ENCODE data around the gene TMEM258. TPM values are rescaled to one million over a fixed set of nuclear protein-coding genes. Genes with fewer than 3 reads are reported as not detected.
A peak's percentile ranks its signal among the peaks of the same experiment; 100 is the strongest.

The TMEM258 gene
- total and polyA plus RNA-seq, 8 donors: 69.8 to 171 (median 94.4) TPM

DNA sequence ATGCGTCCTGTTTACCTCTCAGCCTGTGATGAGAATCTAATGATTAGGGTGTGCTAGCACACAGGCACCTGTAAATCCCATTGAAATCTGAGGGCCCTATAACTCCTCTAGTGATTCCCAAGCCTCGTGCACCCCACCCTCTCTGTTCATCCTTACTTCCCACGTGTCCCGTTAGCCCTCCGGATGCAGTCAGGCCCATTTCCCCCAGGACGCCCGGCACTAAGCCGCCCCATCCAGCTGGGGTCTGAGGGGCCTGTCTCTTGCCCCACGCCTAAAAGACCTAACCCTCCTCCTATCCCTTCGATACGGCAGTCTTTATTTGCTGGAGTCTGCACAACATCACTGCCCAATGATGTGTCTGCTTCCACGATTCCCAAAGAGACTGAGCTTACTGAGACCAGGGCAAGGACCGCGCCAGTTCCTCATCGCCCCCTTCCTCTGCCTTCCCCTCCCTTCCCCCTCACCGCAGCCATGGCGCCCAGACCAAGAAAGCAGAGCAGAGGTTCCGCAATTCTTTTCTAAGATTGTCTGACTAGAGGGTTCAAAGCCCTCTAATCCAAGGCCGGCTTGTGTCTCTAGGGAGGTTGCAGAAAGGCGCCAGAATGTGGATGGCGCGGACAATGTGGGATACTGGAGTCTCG is 34.7 kb upstream of the TMEM258 start:
- TF ChIP-seq, protein P1, sequence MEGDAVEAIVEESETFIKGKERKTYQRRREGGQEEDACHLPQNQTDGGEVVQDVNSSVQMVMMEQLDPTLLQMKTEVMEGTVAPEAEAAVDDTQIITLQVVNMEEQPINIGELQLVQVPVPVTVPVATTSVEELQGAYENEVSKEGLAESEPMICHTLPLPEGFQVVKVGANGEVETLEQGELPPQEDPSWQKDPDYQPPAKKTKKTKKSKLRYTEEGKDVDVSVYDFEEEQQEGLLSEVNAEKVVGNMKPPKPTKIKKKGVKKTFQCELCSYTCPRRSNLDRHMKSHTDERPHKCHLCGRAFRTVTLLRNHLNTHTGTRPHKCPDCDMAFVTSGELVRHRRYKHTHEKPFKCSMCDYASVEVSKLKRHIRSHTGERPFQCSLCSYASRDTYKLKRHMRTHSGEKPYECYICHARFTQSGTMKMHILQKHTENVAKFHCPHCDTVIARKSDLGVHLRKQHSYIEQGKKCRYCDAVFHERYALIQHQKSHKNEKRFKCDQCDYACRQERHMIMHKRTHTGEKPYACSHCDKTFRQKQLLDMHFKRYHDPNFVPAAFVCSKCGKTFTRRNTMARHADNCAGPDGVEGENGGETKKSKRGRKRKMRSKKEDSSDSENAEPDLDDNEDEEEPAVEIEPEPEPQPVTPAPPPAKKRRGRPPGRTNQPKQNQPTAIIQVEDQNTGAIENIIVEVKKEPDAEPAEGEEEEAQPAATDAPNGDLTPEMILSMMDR (IDR thresholded peaks at IDR 0.05): no peak
- DNase-seq (peak in 1 of 6 donors; percentile 21), FAIRE-seq (no peak), ATAC-seq (peak in 2 of 4 donors; percentile 2 to 11)
- WGBS, 2 donors: 52 to 63% methylated on average over 23 of the region's 23 CpGs
- Histone ChIP-seq H3K4me3 (peak overlapping the region in 3 of 4 donors; percentile 40 to 58 (median 42)), H3K4me1 (peaks cover 0 to 5% (median 2%) of the 10 kb centered on the region in 3 donors), H3K27ac (peak overlapping the region in 3 of 4 donors; percentile 38 to 67 (median 63)), H3K9me3 (no peaks in the 10 kb centered on the region), H3K36me3 (no peaks in the 10 kb centered on the region), H3K27me3 (no peaks in the 10 kb centered on the region)
- intact Hi-C loops (cut with DNase I): no loop called here

DNA sequence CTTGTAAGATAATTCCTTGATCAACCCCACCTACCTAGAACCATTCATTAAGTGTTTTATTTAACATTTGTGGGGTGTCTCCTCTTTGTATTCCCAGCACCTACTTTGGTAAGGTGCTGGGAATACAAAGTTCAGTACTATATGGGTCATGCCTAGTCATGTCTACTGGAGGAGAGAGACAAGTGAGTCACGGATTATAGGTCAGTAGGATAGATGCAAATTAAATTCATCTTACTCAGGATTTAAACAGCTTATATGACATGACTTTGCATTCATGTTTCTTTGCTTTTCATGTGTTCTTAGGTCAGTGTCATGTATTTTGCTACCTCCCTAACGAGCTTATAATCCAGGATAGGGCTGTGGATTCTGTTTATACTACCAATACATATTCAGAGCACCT is 27.8 kb upstream of the TMEM258 start:
- WGBS, 2 donors: 87 to 94% methylated on average over 2 of the region's 2 CpGs
- DNase-seq (no peak), ATAC-seq (no peak), FAIRE-seq (no peak)
- intact Hi-C loops (cut with DNase I): no loop called here
- peaks cover 0 to 6% (median 3%) of the 10 kb centered on the region in 3 donors for H3K4me1 ChIP-seq
- no peak overlapping the region for H3K4me3 ChIP-seq
- no peaks in the 10 kb centered on the region for H3K36me3 ChIP-seq
- no peaks in the 10 kb centered on the region for H3K9me3 ChIP-seq
- no peak overlapping the region for H3K27ac ChIP-seq
- H3K27me3 ChIP-seq: no peaks in the 10 kb centered on the region
- TF ChIP-seq, protein P1 (IDR thresholded peaks at IDR 0.05): no peak

DNA sequence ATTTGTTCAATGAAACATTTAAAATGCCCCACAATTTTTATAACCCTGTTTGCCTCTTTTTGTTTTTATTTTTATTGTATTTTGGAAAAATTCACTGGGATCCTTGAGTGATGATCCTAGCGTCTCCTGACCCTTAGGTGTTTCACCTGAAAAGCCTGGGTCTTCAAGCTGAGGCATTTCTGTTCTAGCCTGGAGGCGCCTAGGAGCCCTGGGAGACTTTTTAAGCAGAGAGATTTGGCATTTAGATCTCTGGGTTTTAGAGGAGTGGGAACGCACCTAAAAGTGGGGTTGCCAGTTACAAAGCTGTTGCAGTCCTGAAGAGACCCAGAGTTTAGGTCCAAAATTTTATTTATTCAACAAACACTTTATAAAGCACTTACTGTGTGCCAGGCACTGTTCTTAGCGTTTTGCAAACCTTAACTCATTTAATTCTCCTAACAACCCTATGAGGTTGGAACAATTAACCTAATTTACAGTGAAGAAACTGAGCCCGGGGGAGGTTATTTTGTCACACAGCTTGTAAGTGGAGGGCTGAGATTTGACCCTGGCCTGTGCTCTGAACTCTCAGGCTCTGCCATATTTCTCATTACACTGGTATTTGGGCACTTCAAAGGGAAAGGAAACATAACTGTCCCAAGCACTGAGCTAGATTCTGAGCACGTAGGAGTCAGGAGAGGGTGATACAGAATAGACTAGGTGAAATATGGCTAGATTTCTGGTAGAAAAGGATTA is 25.2 kb upstream of the TMEM258 start:
- Histone ChIP-seq H3K27me3 (no peaks in the 10 kb centered on the region), H3K4me1 (peaks cover 0 to 6% (median 3%) of the 10 kb centered on the region in 3 donors), H3K4me3 (peak overlapping the region in 2 of 4 donors; percentile 60 to 75), H3K36me3 (no peaks in the 10 kb centered on the region), H3K9me3 (no peaks in the 10 kb centered on the region), H3K27ac (peak overlapping the region in 2 of 4 donors; percentile 85 to 94)
- no peak for FAIRE-seq
- ATAC-seq: no peak
- intact Hi-C loops (cut with DNase I): no loop called here
- DNase-seq: no peak
- WGBS, 2 donors: 75 to 79% methylated on average over 6 of the region's 6 CpGs
- TF ChIP-seq, protein P1 (IDR thresholded peaks at IDR 0.05): no peak

DNA sequence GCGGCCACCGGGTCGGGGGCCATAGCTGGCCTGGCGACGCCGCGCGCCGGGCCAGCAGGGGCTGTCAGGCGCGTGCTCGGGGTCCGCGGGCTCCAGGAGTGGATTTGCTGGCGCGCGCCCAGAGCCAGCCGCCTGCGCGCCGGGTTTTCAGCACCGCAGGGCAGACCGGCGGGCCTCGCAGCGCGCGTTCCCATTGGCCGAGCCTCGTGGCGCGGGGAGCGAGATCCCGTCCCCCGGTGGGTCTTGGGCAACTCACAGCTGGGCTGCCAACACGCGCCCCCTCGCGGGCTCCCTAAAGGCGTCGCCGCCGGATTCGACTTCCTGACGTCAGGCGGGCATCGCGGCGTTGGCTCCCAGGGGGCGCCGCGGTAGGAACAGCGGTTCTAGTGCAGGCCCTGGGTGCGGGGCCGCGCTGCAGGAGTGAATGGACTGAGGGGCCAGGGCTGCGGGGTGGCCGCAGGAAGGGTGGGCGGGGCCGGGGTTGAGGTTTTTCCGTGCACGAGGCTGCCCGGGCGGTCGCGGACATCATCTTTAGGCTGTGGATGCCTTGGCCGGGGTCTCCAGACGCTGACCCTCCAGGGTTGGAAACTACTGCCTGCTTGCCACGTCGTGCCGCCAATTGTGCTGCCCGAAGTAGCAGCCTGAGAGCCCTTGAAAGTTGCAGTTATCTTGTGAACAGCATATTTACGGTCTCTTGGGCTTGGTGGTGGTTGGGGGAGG is 24.5 kb upstream of the TMEM258 start, which contains the start of gene FADS1:
Gene FADS1, minus strand, starts transcription at position 268 of the 720 bp plus-strand sequence. Its CDS starts 74 bp downstream, at position 194.
- Histone ChIP-seq H3K36me3 (no peaks in the 10 kb centered on the region), H3K27ac (peak within 1 kb of the TSS; percentile 69 to 94 (median 78)), H3K9me3 (no peaks in the 10 kb centered on the region), H3K4me3 (peak within 1 kb of the TSS; percentile 44 to 75 (median 54)), H3K27me3 (no peaks in the 10 kb centered on the region), H3K4me1 (peaks cover 0 to 6% (median 3%) of the 10 kb centered on the region in 3 donors)
- 1% methylated on average over 44 to 73 of the region's 73 CpGs for WGBS, 2 donors
- ATAC-seq: peak; percentile 55 to 70 (median 60)
- TF ChIP-seq, protein P1 (IDR thresholded peaks at IDR 0.05): peak in 3 of 4 donors; percentile 19 to 34 (median 25)
- intact Hi-C loops (cut with DNase I): no loop called here
- DNase-seq: peak; percentile 83 to 93 (median 86)
- no peak for FAIRE-seq

All from pancreas (tissue), 10 donors.